ENCODE measurements around the gene DYNC1I1.

DYNC1I1 gene

DNA sequence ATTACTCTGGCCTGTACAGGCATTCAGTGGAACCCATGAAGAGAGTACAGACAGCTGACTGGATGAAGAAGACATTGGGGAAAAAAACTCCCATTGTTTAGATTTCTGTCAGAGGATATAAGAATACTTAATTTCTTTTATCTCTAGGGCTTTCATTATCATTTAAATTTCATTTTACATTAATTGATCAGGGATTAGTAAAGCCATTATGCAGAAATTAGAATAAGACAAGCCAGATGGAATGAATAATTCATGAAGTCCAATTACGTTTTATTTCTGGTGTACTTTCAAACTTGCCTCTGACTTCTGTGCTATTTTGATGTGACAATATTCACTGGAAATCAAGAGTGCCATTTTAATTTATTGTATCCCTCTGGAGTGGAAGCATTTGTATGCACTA, 302.5 kb downstream of the DYNC1I1 start:
- DNase-seq (ENCODE audit: low read depth in 1 of 2, low spot score in 1 of 2) = no peak

DNA sequence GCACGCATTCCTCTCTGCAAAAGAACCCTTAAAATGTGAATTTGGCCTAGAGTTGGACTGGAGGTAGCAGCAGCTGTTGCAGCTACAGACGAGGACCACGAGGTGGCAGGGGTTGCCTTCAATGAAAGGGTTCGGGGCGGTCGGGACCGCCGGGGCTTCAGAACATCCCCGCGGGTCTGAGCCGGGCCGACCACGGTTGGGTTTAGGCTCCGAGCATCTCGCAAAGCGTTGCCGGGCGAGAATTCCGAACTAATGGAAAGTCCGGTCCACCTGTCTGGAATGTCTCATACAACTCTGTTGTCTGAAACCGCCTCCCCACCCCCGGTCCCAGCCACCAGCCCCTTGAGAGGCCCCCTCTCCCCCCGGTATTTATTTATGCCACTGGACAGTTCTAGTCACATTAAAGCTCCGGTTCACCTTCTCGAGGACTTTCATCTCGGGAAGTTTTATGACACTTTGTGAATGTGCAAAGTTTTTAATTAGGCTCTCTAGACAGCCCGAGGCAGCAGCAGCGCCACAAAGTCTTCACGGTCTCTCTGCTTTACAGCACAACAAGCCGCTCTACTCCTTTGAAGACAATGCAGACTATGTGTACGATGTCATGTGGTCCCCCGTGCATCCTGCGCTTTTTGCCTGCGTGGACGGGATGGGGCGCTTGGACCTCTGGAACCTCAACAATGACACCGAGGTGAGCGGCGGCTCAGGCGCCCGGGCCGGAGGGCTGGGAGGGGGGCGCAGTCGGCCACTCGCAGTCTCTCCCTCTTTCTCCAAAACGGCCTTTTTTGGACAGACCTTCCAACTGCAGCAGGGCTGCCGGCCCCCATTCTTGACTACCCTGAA, 303.4 kb downstream of the DYNC1I1 start:
- peak; percentile 11 to 36 for DNase-seq (ENCODE audit: low read depth in 1 of 2, low spot score in 1 of 2)

DNA sequence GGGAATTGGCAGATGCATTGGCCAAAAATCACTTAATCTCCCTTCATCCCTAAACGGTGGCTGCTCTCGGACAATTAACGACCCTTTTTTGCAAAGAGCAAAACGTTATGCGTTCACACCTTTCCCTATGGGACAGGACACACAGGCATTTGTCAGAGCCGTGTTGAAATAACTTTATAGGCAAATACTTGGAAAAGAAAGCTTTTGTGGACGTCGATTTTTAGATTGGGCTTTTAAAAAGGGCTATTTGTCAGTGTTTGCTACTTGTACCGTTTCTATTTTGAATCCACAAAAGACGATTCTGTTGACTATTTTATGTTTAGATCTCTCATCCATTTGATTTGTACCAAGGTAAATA, 304.0 kb downstream of the DYNC1I1 start:
- no peak for DNase-seq (ENCODE audit: low read depth in 1 of 2, low spot score in 1 of 2)

DNA sequence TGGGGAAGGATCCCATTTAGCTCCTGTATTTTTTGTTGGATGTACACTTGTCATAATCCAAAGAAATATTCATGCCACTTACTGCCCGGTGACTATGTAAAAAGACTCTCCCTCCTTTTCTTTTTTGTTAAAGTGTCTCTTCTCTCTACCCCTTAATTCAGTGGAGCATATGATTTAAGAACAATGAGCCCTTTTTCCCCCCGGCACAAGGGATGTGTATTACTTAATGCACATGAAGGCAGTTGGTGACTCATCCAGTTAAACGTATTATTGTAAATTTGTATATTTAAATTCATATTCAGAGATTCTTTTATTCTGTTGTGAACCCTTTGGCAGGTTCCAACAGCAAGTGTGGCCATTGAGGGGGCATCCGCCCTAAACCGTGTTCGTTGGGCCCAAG, 307.7 kb downstream of the DYNC1I1 start:
- DNase-seq (ENCODE audit: low read depth in 1 of 2, low spot score in 1 of 2) = no peak

GRCh38 chr7:96084881-96085553, 312.7 kb downstream of the DYNC1I1 start:
- no peak for DNase-seq (ENCODE audit: low read depth in 1 of 2, low spot score in 1 of 2)

- DNase-seq (ENCODE audit: low read depth in 1 of 2, low spot score in 1 of 2) = no peak
Measured at GRCh38 chr7:96085953-96086352, 313.6 kb downstream of the DYNC1I1 start.

DNA sequence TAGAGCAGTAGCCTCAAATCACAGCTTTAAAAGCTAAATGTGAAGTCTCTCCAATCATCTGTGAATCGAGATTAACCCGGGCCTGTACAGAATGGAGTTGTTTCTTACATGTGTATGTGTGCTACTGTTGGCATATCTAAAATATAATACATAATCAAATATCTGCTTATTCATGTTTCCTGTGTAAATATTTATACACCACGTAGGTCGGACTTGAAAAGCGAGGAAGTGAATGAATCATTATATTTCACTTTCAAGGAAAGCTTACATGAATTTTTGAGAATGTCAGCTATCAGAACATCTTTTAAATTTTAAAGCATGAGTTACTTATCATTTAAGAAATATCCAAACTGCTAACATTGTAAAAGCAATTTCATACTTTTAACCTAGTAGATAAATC, 316.2 kb downstream of the DYNC1I1 start:
- no peak for DNase-seq (ENCODE audit: low read depth in 1 of 2, low spot score in 1 of 2)

- no peak for DNase-seq (ENCODE audit: low read depth in 1 of 2, low spot score in 1 of 2)
Measured at GRCh38 chr7:96089511-96089910, 317.2 kb downstream of the DYNC1I1 start.

- DNase-seq (ENCODE audit: low read depth in 1 of 2, low spot score in 1 of 2) = no peak
Measured at GRCh38 chr7:96090756-96091155, 318.4 kb downstream of the DYNC1I1 start.

DNA sequence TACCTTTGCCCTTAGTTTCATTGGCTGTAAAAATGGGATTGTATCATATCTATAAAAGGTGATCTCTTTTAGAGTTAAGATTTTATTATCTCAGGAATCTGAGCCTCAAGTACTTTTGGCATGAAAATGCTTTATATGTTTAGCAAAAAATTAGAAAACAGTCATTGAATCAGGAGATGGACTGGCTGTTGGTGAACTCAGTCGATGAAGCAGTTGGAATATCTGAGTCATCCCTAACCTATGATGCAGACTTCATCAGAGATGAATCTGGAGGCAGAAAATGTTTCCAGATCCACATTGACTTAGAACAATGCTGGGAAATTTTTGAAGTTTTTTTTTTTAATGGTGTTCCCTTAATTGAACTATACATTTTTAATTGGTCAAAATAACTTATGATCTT, 321.1 kb downstream of the DYNC1I1 start:
- DNase-seq (ENCODE audit: low read depth in 1 of 2, low spot score in 1 of 2) = no peak

DNA sequence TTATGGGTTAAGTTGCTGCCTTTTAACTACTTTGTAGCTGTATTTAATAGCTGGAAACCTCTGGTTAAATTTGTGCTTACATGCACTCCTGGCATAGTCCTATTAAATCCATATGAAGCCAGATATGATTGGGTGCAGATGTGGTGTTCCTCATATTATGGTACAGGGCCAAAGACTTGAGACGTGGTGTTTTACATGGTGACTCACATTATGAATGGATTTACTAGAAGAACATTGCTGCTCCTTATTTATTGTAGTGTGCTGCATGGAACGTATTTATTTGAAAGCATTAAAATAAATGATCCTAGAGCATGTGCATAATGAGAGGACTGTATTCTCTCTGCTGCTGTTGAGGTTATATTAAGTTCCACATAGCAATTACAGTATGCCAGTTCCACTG, 325.5 kb downstream of the DYNC1I1 start:
- no peak for DNase-seq (ENCODE audit: low read depth in 1 of 2, low spot score in 1 of 2)

GRCh38 chr7:96100737-96101136, 328.4 kb downstream of the DYNC1I1 start:
- DNase-seq (ENCODE audit: low read depth in 1 of 2, low spot score in 1 of 2) = no peak

DNA sequence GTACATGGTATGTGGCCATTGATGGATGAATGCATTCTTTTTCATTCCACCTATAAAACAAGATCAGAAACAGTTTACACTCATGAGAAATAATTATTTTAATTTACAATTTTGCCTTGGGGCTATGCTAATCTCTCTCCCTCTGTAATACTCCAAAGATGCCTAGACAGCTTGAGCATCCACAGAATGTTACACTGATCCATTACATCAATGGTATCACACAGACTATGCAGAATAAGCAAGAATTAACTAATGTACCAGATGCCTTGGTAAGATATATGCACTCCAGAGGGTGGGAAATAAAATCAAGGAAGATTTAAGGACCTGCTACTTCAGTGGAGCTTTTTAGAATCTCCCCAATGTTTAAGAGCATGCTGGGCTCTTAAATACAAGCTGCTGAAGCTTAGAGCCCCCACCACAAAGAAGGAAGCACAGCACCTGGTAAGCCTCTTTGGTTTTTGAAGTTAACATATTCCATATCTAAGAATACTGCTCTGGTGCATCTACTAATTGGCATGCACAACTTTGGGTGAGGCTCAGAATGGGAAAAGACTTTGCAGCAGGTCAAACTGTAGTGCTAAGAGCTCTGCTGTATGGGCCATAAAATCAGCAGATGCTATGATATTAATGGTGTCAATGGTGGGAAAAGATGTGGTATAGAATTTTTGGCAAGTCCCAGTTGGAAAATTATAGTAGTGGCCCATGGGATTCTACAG, 329.9 kb downstream of the DYNC1I1 start:
- no peak for DNase-seq (ENCODE audit: low read depth in 1 of 2, low spot score in 1 of 2)

DNA sequence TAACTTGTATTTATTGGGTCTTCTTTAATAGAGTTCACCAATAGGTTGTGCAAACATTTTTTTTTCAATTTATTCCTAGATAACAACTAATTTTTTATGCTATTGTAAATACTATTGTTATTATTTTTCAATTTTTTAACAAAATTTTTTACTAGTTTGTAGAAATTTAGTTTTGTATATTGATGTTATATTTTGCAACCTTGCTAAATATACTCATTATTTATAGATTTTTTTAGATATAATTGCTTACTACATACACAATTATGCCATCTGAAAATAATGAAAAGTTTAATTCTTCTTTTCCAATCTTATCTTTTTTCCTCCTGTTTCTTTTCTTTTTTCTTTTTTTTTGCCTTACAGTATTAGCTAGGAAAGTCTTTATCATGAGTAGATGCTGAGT, 332.6 kb downstream of the DYNC1I1 start:
- DNase-seq (ENCODE audit: low read depth in 1 of 2, low spot score in 1 of 2) = no peak

DNA sequence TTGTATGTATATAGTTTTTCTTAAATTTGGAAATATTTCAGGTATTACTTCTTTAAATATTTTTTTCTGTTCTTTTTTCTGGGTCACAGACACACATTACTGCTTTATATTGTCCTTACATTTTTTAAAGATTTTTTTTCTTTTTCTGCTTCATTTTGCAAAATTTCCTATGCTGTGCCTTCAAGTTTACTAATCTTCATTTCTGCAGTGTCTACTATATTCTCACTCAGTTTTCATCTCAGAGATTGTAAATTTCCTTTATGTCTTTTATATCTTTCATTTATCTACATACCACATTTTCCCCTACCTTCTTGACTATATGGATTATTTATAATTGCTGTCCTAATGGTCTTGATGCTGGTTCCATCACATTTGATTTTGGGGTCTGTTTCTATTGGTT, 339.1 kb downstream of the DYNC1I1 start:
- DNase-seq (ENCODE audit: low read depth in 1 of 2, low spot score in 1 of 2) = no peak

GRCh38 chr7:96114190-96114589, 341.8 kb downstream of the DYNC1I1 start:
- no peak for DNase-seq (ENCODE audit: low read depth in 1 of 2, low spot score in 1 of 2)

- no peak for DNase-seq (ENCODE audit: low read depth in 1 of 2, low spot score in 1 of 2)
Measured at GRCh38 chr7:96116173-96116572, 343.8 kb downstream of the DYNC1I1 start.

DNA sequence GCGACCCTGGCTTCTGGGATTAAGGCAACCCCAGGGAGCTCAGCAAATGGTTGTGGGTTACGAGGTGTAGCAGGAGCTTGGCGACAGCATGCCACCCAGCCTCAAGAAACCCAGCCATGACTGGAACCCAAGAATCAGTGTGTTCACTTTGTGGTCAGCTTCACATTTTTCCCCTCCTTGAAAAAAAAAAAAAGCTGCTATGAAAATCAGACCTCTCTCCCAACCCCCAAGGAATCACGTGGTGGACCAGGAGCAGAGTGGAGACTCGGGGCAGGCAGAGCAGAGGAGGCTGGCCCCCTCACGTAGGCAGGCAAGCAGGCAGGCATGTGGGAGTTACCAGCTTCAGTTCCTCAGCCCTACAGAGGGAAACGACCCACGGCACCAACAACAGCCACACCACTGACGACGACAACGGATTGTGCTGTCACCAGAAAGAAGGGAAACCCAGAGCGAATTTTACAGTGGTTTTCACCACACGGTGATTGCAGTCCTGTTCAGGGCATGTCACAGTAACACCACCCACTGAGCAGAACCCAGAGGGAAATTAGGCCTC, 346.2 kb downstream of the DYNC1I1 start:
- DNase-seq (ENCODE audit: low read depth in 1 of 2, low spot score in 1 of 2) = no peak

DNA sequence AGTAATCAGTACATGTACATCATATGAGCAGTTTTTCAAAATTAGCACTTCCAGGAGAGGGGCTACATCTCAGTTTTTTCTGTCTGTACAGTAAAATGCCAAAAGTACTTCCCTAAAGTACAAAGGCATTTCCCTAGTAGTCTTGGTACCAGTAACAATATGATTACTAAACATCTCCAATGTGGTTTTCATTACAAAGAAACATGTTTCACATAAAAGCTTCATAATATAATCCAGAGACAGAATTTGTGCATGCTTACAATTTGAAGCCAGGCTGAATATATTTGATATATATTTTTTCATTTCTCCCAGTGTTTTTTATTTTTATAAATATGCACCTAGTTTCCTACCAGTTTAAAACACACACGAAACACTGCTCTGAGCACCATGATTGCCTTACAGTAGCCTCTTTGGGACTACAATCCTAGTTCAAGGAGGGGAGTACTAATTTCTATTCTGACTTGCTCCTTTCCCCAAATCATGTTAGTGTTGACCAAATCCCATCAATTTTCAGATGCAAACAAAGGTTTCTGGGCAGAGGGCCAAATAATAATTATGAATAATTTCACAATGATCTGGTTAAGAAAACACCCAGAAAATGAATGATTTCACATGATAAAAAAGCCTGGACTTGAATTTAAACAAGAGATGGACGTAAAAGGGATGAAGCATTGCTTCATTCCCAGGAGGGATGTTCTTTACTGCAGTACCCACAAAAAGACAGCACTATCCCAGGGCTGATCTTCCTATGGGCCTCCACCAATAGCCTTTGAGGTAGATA, 348.3 kb downstream of the DYNC1I1 start:
- DNase-seq (ENCODE audit: low read depth in 1 of 2, low spot score in 1 of 2) = no peak

- DNase-seq (ENCODE audit: low read depth in 1 of 2, low spot score in 1 of 2) = no peak
Measured at GRCh38 chr7:96121752-96122151, 349.4 kb downstream of the DYNC1I1 start.

DNA sequence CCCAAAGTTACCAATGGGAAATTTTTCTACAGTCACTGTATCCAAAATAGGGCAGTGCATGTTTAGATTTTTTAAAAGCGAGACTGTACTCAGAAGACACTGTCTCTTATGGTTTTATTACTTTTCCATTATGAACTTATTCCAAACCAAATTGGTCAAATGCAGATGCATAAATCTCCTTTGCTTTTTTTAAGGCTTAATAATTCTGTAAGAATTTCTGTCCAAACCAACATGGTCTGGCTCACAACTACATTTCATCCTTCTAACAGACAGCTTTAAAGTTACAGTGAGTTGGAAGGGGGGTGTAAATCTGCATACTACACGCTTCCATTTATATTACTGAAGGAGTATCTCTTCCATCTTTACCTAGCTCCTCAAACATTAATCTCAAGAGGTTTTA, 350.4 kb downstream of the DYNC1I1 start:
- DNase-seq (ENCODE audit: low read depth in 1 of 2, low spot score in 1 of 2) = no peak

Measured in activated CD4-positive, alpha-beta T cell treated with anti-CD3 and anti-CD28 coated beads, Interleukin-2, amount 50 U/mL, for 24 hours (primary cell).